ENCODE measurements around the gene TEP1. TPM values are rescaled to one million over a fixed set of nuclear protein-coding genes. Genes with fewer than 3 reads are reported as not detected.
A peak's percentile ranks its signal among the peaks of the same experiment; 100 is the strongest.

The TEP1 gene
- total and polyA plus RNA-seq, 2 of the 13 experiments (the other 11 are each of a cell fraction or from before 2014, with no cell fraction given), result 11.0 to 12.8 TPM

DNA sequence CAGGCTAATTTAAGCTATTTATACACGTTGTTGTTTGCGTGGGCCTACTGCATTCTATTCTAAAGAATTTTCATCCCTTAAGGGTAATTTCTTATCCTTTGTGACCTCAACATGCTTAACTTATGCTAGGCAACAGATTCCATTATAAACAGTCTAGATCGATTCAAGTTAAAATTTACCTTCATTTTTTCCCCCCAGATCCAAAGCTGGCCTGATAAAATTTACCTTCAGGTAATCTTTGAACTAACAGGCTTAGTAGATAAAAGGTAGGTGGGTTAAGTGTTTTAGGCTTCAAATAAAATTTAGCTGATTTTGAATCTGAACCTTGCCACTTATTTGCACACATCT lies 79.8 kb downstream of the TEP1 start:
- CTCF ChIA-PET (ENCODE audit: low intra/inter-chr PET ratio, low total read pairs), result no interaction called here
- BruUV-seq (replicated peaks), result no TSS peak
- TF ChIP-seq, protein P1, sequence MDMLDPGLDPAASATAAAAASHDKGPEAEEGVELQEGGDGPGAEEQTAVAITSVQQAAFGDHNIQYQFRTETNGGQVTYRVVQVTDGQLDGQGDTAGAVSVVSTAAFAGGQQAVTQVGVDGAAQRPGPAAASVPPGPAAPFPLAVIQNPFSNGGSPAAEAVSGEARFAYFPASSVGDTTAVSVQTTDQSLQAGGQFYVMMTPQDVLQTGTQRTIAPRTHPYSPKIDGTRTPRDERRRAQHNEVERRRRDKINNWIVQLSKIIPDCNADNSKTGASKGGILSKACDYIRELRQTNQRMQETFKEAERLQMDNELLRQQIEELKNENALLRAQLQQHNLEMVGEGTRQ (IDR thresholded peaks at IDR 0.05; ENCODE audit: low read depth, low read length), result no peak
- TF ChIP-seq, protein P1 (CRISPR knock-in tag; IDR thresholded peaks at IDR 0.05; ENCODE audit: borderline replicate concordance), result peak; percentile 9; the same call in 1 of the 2 replicates
- TF ChIP-seq ZNF136 (CRISPR knock-in tag; IDR thresholded peaks at IDR 0.05; ENCODE audit: low read depth) (0 out of 2 replicates have a peak, but pooled peaks have one; percentile 5), TCF7L2 (IDR thresholded peaks at IDR 0.05; ENCODE audit: low read depth, low read length) (no peak), ZNF180 (CRISPR knock-in tag; IDR thresholded peaks at IDR 0.05; ENCODE audit: borderline replicate concordance, low read depth) (no peak), ATF7 (IDR thresholded peaks at IDR 0.05) (no peak), ATF7 (CRISPR knock-in tag; IDR thresholded peaks at IDR 0.05) (0 out of 2 replicates have a peak, but pooled peaks have one; percentile 2), SOX13 (IDR thresholded peaks at IDR 0.05) (no peak), SOX13 (CRISPR knock-in tag; conservative IDR thresholded peaks at IDR 0.05 in 1 of 2, IDR thresholded peaks at IDR 0.05 in 1 of 2) (0 out of 4 replicates have a peak, but pooled peaks of 1 of the 2 experiments have one; percentile 12), NCOR1 (IDR thresholded peaks at IDR 0.05; ENCODE audit: borderline replicate concordance, low read length) (0 out of 2 replicates have a peak, but pooled peaks have one; percentile 6), YEATS4 (CRISPR knock-in tag; IDR thresholded peaks at IDR 0.05; ENCODE audit: borderline replicate concordance) (0 out of 2 replicates have a peak, but pooled peaks have one; percentile 5), FOXK1 (CRISPR knock-in tag; IDR thresholded peaks at IDR 0.05; ENCODE audit: borderline replicate concordance, low read depth) (no peak), ZNF670 (CRISPR knock-in tag; IDR thresholded peaks at IDR 0.05; ENCODE audit: borderline replicate concordance) (0 out of 2 replicates have a peak, but pooled peaks have one; percentile 53), PRPF4 (IDR thresholded peaks at IDR 0.05; ENCODE audit: low read depth, low read length, poor library complexity, severe bottlenecking) (no peak), SNAI1 (CRISPR knock-in tag; IDR thresholded peaks at IDR 0.05; ENCODE audit: borderline replicate concordance) (0 out of 2 replicates have a peak, but pooled peaks have one; percentile 49), PITX1 (CRISPR knock-in tag; IDR thresholded peaks at IDR 0.05) (peak; percentile 76; the same call in 1 of the 2 replicates)
- TF ChIP-seq, protein P2, sequence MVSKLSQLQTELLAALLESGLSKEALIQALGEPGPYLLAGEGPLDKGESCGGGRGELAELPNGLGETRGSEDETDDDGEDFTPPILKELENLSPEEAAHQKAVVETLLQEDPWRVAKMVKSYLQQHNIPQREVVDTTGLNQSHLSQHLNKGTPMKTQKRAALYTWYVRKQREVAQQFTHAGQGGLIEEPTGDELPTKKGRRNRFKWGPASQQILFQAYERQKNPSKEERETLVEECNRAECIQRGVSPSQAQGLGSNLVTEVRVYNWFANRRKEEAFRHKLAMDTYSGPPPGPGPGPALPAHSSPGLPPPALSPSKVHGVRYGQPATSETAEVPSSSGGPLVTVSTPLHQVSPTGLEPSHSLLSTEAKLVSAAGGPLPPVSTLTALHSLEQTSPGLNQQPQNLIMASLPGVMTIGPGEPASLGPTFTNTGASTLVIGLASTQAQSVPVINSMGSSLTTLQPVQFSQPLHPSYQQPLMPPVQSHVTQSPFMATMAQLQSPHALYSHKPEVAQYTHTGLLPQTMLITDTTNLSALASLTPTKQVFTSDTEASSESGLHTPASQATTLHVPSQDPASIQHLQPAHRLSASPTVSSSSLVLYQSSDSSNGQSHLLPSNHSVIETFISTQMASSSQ (IDR thresholded peaks at IDR 0.05; ENCODE audit: low read depth), result peak; percentile 75; the same call in 1 of the 2 replicates
- TF ChIP-seq, protein P2 (CRISPR knock-in tag; IDR thresholded peaks at IDR 0.05; ENCODE audit: borderline replicate concordance), result no peak

More for the DNA sequence above, 79.8 kb downstream of the TEP1 start:
- Histone ChIP-seq H4K20me1 (ENCODE audit: insufficient read depth, low read length) (peaks cover 17% of the 10 kb centered on the region), H3K4me1 (ENCODE audit: insufficient read depth, low read length) (peaks cover 53% of the 10 kb centered on the region), H3K4me3 (replicated peaks in 1 of 3; ENCODE audit: insufficient read depth in 1 of 3, low read depth in 2 of 3, low read length in 3 of 3) (peak overlapping the region; percentile 59 to 78 (median 75); a peak in 4 of 6 replicates), H3K27ac (ENCODE audit: extremely low read length, insufficient read depth, low read length) (peak overlapping the region; percentile 79), H3K4me2 (ENCODE audit: low read depth, low read length) (peak overlapping the region; percentile 78), H3K79me2 (ENCODE audit: insufficient read depth, low read length) (peaks cover 44% of the 10 kb centered on the region), H3K9me3 (ENCODE audit: low read length) (no peaks in the 10 kb centered on the region), H2AFZ (ENCODE audit: low read length) (peak overlapping the region; percentile 21), H3K9ac (ENCODE audit: insufficient read depth, low read depth, low read length) (peak overlapping the region; percentile 82; the same call in 1 of the 2 replicates), H3K27me3 (ENCODE audit: control insufficient read depth in 1 of 2, insufficient read depth in 2 of 2, low read length in 2 of 2) (no peaks in the 10 kb centered on the region; a peak in 1 of 5 replicates), H3K36me3 (replicated peaks in 1 of 2; ENCODE audit: control insufficient read depth in 1 of 2, insufficient read depth in 2 of 2, low read length in 2 of 2) (peaks cover 0 to 7% of the 10 kb centered on the region in 2 experiments; a peak in 2 of 5 replicates)
- DNase-seq (ENCODE audit: low spot score), result no peak
- 0% methylated on average over 3 of the region's 3 CpGs for WGBS (ENCODE audit: low lambda C conversion rate)
- FAIRE-seq, result no peak
- in situ Hi-C loops (cut with HindIII; ENCODE audit: extremely low pct_ligation_motif_present, low pct_unique_long_range_greater_than_20kb) (loop anchor here (25.0 kb wide), 2 partner anchors 129 to 654 kb away; partner anchors contain the start of genes APEX1, METTL17, OSGEP and PIP4P1), intact Hi-C loops (cut with micrococcal nuclease; ENCODE audit: unreplicated experiment) (loop anchor here (1.0 to 2.0 kb wide), 5 partner anchors 10 to 354 kb away; partner anchors contain the start of genes APEX1, OSGEP and PARP2)
- POLR2A ChIA-PET, result interaction anchor here (1.2 to 9.8 kb wide), 3 partner anchors 9 to 280 kb away, joined by 5 to 139 read pairs (median 5); partner anchors contain the start of genes PARP2 and PIP4P1
- peak; percentile 67 for ATAC-seq
